Measurements from ENCODE around the gene TRIM24. TPM values are rescaled to one million over a fixed set of nuclear protein-coding genes. Genes with fewer than 3 reads are reported as not detected.

The TRIM24 gene
- polyA plus RNA-seq, 1 donor (not counting 4 experiments of a cell fraction or from before 2014, with no cell fraction given), result 7.9 TPM

DNA sequence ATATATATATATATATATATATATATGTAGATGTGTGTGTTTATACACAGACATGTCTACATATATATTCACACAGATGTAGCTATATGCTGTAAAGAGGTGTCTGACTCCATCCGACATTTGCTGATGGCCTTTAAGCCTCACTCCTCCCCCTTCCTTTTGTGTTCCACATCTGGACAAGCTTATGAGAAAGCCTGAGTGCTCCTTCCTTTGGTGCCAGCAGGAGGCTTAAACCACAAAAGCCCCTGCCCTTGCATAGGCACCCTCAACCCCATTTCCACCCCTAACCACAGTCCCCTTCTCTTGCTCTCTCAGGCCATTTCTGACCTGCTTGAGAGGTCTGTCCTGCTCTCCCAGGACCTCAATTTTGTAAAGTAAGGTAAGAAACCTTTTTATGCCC lies 142.4 kb downstream of the TRIM24 start:
- Histone ChIP-seq H3K27ac (ENCODE audit: control insufficient read depth, insufficient read depth, low read length) (no peak overlapping the region), H4K20me1 (ENCODE audit: control insufficient read depth, extremely low read depth, insufficient read depth, low read length) (no peaks in the 10 kb centered on the region), H3K36me3 (ENCODE audit: control insufficient read depth in 2 of 2, extremely low read depth in 1 of 2, insufficient read depth in 2 of 2, low read length in 2 of 2) (no peaks in the 10 kb centered on the region), H2AFZ (ENCODE audit: control insufficient read depth, low read length) (no peak overlapping the region), H3K9ac (ENCODE audit: control insufficient read depth, extremely low read depth, insufficient read depth, low read length) (no peak overlapping the region), H3K9me1 (ENCODE audit: control insufficient read depth, extremely low read depth, insufficient read depth, low read length) (no peaks in the 10 kb centered on the region), H3K27me3 (ENCODE audit: control insufficient read depth, extremely low read depth, insufficient read depth, low read length) (no peaks in the 10 kb centered on the region), H3K4me3 (ENCODE audit: control insufficient read depth in 2 of 3, extremely low read depth in 1 of 3, insufficient read depth in 2 of 3, low read depth in 1 of 3, low read length in 3 of 3) (no peak overlapping the region), H3K4me2 (ENCODE audit: control insufficient read depth, extremely low read depth, insufficient read depth, low read depth, low read length) (no peak overlapping the region), H3K4me1 (ENCODE audit: control insufficient read depth, extremely low read depth, insufficient read depth, low read length) (no peaks in the 10 kb centered on the region), H3K9me3 (ENCODE audit: control insufficient read depth, low read depth, low read length) (no peaks in the 10 kb centered on the region), H3K79me2 (ENCODE audit: control insufficient read depth, insufficient read depth, low read length) (no peaks in the 10 kb centered on the region)
- DNase-seq (ENCODE audit: low read depth, low spot score), result no peak
- TF ChIP-seq, protein P1, sequence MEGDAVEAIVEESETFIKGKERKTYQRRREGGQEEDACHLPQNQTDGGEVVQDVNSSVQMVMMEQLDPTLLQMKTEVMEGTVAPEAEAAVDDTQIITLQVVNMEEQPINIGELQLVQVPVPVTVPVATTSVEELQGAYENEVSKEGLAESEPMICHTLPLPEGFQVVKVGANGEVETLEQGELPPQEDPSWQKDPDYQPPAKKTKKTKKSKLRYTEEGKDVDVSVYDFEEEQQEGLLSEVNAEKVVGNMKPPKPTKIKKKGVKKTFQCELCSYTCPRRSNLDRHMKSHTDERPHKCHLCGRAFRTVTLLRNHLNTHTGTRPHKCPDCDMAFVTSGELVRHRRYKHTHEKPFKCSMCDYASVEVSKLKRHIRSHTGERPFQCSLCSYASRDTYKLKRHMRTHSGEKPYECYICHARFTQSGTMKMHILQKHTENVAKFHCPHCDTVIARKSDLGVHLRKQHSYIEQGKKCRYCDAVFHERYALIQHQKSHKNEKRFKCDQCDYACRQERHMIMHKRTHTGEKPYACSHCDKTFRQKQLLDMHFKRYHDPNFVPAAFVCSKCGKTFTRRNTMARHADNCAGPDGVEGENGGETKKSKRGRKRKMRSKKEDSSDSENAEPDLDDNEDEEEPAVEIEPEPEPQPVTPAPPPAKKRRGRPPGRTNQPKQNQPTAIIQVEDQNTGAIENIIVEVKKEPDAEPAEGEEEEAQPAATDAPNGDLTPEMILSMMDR (optimal IDR thresholded peaks at IDR 0.05 in 1 of 3, IDR thresholded peaks at IDR 0.05 in 1 of 3, conservative IDR thresholded peaks at IDR 0.05 in 1 of 3; ENCODE audit: extremely low read depth in 1 of 3, insufficient read depth in 2 of 3, low read length in 3 of 3), result no peak
- no peak for TF ChIP-seq EZH2 (IDR thresholded peaks at IDR 0.05; ENCODE audit: low read length)
- dilution Hi-C loops (cut with MboI; ENCODE audit: extremely low pct_ligation_motif_present, low sequenced_read_pairs), result no loop called here
- FAIRE-seq, result no peak

DNA sequence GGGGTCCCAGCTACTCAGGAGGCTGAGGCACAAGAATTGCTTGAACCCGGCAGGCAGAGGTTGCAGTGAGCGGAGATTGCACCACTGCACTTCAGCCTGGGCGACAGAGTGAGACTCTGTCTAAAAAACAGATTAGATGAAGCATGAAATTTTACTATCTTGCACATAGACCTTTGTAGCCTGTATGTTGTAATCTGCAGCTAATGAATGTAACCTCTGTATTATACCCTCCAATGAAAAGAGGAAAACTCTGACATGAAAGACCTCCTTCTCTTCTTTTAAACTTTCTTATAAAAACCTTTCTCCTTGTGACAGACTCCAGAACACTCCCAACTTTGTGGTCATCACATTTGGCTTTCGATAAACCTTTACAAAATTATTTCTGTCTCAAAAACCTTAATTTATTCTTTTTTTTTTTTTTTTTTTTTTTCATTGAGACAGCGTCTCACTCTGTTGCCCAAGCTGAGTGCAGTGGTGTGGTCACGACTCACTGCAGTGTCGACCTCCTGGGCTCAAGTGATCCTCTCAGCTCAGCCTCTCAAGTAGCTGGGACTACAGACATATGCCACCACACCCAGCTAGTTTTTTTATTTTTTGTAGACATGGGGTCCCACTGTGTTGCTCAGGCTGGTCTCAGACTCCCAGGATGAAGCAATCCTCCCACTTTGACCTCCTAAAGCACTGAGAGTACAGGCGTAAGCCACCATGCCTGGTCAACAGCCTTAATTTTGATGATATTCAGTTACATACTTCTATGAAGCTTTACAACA lies 143.7 kb downstream of the TRIM24 start:
- TF ChIP-seq, protein P1 (optimal IDR thresholded peaks at IDR 0.05 in 1 of 3, IDR thresholded peaks at IDR 0.05 in 1 of 3, conservative IDR thresholded peaks at IDR 0.05 in 1 of 3; ENCODE audit: extremely low read depth in 1 of 3, insufficient read depth in 2 of 3, low read length in 3 of 3), result no peak
- no peak for TF ChIP-seq EZH2 (IDR thresholded peaks at IDR 0.05; ENCODE audit: low read length)
- Histone ChIP-seq H3K4me1 (ENCODE audit: control insufficient read depth, extremely low read depth, insufficient read depth, low read length) (no peaks in the 10 kb centered on the region), H3K9ac (ENCODE audit: control insufficient read depth, extremely low read depth, insufficient read depth, low read length) (no peak overlapping the region), H3K9me1 (ENCODE audit: control insufficient read depth, extremely low read depth, insufficient read depth, low read length) (no peaks in the 10 kb centered on the region), H3K79me2 (ENCODE audit: control insufficient read depth, insufficient read depth, low read length) (no peaks in the 10 kb centered on the region), H3K4me2 (ENCODE audit: control insufficient read depth, extremely low read depth, insufficient read depth, low read depth, low read length) (no peak overlapping the region), H3K9me3 (ENCODE audit: control insufficient read depth, low read depth, low read length) (no peaks in the 10 kb centered on the region), H3K4me3 (ENCODE audit: control insufficient read depth in 2 of 3, extremely low read depth in 1 of 3, insufficient read depth in 2 of 3, low read depth in 1 of 3, low read length in 3 of 3) (no peak overlapping the region), H2AFZ (ENCODE audit: control insufficient read depth, low read length) (no peak overlapping the region), H3K36me3 (ENCODE audit: control insufficient read depth in 2 of 2, extremely low read depth in 1 of 2, insufficient read depth in 2 of 2, low read length in 2 of 2) (no peaks in the 10 kb centered on the region), H3K27ac (ENCODE audit: control insufficient read depth, insufficient read depth, low read length) (no peak overlapping the region), H3K27me3 (ENCODE audit: control insufficient read depth, extremely low read depth, insufficient read depth, low read length) (no peaks in the 10 kb centered on the region), H4K20me1 (ENCODE audit: control insufficient read depth, extremely low read depth, insufficient read depth, low read length) (no peaks in the 10 kb centered on the region)
- no peak for FAIRE-seq
- DNase-seq (ENCODE audit: low read depth, low spot score), result no peak
- dilution Hi-C loops (cut with MboI; ENCODE audit: extremely low pct_ligation_motif_present, low sequenced_read_pairs), result no loop called here
